ENCODE results near the gene ABHD12B.
"Not testable (repeated sequence)": the region's sequence is repeated elsewhere in the genome, so short reads cannot be mapped to it uniquely, and the experiment has no call there.

Gene ABHD12B

DNA sequence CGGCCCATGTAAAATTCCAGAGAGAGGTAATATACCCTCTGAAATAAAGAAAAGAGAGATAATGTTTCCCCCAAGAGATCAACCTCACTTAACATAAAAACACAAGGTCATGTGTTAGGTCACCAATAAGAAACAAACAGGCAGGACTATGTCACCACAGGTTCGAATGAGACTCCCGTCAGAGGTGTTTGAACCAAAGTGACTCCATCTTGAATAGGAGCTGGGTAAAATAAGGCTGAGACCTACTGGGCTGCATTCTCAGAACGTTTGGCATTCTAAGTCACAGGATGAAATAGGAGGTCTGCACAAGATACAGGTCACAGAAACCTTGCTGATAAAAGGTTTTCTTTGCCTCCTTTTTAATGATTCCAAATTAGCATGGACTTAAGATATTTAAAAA is 65.9 kb downstream of the ABHD12B start:
- DNase-seq: no peak

DNA sequence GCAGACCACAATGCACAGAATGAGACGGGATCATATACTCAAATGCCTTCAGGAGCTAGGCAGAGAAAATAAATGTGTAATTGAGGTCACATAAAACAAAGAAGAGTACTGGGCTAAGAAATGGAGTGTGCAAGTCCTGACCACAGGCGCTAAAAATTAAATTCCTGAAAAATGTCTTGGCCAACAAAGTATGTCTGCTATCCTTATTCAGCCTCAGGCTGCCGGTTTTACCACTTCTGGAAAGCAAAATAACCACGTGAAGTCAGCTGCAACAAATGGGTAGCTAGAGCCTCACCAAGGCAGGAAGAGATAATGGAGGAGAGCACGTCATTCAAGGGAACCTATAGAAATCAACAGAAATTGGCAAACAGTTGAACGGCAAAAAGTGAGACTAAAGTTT is 69.3 kb downstream of the ABHD12B start:
- no peak for DNase-seq

DNA sequence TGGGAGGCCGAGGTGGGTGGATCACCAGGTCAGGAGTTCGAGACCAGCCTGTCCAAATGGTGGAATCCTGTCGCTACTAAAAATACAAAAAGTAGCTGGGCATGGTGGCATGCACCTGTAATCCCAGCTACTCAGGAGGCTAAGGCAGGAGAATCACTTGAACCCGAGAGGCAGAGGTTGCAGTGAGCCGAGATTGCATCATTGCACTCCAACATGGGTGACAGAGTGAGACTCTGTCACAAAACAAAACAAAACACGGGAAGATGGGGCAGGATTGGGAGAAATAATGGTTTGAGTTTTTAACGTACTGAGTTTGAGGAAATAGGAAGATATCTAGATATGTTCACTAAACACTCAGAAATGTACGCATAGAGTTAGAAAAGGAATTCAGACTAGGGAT is 69.8 kb downstream of the ABHD12B start:
- DNase-seq: not testable (repeated sequence)

DNA sequence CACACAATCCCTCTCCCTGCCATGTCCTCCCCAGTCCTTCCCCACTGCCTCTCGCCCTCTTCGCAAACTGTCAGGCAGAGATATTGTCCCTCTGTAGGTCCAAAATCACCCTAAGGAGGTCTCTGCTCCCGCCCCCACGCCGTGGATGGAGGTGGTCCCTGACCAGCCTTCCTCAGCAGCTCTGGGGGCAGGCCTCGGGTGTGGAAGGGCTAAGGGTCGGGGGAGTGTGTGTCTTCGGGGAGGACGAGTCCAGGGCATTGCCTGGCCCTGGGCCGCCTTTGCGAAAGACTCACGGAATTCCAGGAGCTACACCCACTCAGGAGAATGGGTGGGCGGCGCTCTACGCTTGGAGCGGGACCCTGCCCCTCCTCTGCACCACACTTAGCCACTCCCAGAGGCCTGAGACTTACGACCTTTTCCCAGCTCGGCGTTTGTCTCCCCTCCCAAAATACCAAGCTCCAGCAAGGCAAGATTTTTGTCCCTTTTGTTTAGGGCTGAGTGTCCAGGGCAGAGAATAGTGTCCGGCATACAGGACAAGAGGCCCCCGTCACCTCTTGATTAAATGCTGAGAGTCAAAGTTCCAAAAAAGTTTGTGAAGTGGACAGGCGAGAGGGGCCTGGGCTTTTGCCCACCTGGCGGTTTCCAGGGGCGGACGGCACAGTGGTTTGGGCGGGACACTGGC is 71.5 kb downstream of the ABHD12B start:
- peak; percentile 29 for DNase-seq

DNA sequence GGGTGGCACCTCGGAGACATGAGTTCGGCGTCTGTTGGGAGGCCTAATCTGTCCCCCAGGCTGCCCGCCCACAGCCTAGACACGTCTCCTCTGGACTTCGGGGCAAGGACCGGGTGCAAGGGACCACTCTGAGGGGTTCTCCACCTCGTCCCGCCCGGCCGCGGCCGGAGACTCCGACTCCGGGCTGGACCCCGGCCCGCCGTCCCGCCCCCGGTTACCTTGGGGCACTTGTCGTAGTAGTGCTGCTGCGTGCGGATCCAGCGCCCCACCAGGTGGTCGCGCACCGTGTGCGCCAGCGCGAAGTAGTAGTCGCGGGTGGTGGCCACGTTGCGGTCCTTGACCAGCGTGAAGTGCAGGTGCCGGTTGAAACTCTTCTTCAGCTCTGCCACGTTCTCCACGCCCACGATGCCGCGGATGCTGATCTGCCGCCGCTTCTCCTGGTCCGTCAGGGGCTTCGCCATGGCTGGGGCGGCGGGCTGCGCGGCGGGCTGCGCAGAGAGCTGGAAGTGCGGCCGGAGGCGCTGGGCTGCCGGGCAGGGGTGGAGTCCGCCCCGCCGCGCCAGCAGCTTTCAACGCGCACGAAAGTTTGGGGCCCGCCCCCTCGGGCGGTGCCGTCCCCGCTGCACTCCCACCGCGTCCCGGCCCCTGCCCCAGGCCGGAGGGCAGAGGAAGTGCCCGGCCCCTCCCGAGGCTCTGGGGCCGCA is 72.2 kb downstream of the ABHD12B start, which contains the start of gene PYGL:
Gene PYGL, minus strand, starts transcription at position 541 of the 704 bp plus-strand sequence. Its CDS starts 80 bp downstream, at position 461.
- peak; percentile 55 for DNase-seq

DNA sequence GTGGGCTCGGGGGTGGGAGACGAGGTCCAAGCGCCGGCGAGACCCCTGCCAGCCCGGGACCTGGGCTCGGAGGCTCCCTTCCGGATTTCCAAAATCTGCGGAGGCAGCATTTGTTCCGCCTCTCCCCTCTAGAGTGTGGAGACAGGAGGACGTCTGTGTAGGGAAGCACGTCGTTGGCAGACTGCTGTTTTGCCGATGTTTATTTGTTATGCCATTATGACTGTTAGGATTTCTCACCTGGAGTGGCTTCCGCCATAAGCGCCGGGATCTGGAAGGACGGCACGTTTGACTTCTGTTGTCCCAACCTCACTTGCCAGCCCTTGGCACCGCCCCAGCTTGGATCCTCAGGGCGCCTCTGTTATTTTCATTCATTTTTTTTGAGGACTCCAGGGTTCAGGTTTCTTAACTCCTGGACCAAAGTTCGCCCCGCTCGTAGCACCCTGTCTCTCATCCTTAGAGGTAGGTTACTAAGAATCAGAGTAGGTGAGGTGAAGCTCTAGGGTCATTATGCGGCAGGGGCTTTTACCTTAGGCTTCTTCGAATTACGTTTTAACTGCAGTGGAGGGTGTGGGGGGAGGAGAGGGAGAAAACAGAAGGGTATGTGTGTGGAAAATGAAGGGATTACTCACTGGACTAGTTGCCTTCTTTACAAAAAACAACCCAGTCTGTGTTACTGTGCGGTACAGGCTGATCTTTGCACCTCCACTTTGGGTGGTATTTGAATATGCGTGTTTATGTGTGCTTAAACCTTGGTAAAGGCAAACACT is 73.0 kb downstream of the ABHD12B start:
- DNase-seq: peak; percentile 41

DNA sequence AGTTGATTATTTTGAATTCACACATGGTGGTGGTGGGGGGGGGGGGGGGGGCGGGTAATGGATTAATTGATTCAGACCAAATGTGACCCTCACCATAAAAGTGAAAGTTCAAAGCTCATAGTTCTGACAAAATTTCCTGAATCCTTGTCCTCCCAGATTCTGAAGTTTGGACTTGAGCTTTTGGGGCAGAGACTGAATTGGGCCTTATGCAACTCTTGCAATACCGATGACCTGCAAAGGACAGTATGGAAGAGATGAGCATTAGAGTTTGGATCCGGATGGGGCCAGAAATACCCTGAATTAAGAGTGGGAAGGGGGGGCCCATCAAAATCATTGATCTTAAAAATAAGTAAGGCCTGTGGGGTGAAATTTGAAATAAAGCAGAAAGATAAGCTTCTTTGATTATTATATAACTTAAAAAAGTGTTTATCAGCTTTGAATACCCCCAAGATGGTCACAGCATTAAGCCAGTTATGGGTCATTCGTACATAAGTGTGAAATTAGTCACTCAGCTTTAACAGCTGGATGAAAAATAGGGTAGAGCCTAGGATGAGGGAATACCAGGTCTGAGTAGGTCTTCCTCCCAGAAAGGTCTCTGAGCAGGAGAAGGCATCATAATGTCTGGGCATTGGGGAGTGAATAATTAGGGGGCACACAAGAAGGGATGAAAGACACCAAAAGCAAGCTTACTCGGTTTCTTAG is 74.5 kb downstream of the ABHD12B start:
- no peak for DNase-seq

DNA sequence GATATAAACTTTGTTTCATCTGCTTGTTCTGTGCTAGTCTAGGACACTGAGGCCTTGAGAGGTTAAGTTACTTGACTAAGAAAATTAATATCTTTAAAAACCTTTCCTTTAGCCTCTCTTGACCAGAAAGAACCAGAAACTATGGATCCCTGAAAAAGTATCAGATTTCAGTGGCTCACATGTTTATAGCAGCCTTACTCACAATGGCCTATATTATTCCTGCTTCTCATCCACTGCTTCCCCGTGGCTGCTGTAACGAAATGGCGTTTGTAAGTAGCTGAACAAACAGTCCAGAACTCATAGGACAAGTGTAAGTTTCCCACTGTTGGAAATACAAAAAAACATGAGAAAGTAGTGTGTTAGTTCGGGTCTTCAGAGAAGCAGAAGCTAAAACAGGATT is 75.6 kb downstream of the ABHD12B start:
- no peak for DNase-seq

DNA sequence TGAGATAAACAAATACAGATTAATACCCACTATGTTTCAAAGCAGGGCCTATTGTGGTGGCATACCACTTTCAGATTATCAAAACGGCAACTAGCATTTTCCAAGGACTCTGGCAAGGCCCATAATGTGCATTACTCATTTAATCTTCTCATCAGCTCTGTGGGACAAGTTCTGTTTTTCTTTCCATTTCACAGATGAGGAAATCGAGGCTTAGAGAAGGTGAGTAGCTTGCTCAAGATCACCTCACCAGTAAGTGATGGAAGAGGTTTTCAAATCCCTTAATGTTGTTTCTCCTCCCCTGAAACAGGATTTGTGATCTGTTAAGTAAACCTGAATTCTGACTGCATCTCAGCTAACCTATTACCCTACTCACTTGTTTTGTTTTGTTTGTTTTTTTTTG is 76.4 kb downstream of the ABHD12B start:
- no peak for DNase-seq

DNA sequence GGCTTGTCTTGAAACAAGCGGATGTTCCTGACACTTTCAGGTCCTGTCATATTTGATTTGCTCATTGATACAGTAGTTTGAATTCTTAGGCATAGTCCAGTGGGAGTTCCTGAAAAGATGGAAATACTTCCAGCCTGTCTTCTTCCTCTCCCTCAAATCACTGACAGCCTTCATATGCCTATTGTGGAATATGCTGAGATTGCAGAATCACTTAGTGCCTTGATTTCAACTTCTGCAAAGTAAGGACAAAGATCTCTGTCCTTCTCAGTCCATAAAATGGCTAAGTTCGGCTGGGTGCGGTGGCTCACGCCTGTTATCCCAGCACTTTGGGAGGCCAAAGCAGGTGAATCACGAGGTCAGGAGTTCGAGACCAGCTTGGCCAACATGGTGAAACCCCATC is 79.2 kb downstream of the ABHD12B start:
- no peak for DNase-seq

DNA sequence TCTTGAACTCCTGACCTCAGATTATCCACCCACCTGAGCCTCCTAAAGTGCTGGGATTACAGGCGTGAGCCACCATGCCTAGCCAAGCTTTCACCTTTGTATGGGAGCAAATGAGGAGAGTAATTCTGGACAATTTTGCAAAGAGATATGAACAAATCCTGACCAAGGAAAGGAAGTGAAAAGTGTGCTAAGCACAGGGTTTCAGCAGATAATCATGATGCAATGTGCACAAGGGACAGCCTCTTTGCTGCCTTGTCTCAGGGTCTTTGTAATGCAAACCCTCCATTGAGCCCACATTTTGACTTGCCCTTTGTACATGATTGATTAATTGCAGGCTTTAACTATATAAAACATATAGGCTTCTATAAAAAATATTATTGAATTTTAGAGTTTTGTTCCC is 81.6 kb downstream of the ABHD12B start:
- DNase-seq: no peak
